HG02840 (cell line): ENCODE data around the gene PATJ.
"Not testable (repeated sequence)": the region's sequence is repeated elsewhere in the genome, so short reads cannot be mapped to it uniquely, and the experiment has no call there.

Source experiments
- ATAC-seq: cut with Tn5 transposase; IDR thresholded peaks from one replicate; pipeline ENCODE4 v1.9.1; 2021; ENCODE audit warnings: mild to moderate bottlenecking, moderate library complexity, moderate number of reproducible peaks; ENCODE audit not compliant: unreplicated experiment, low FRiP score

The PATJ gene

GRCh38 chr1:61879887-61880474, 137.7 kb downstream of the PATJ start:
- not testable (repeated sequence) for ATAC-seq

GRCh38 chr1:61887076-61887867, 145.0 kb downstream of the PATJ start:
- no peak for ATAC-seq

- ATAC-seq: no peak
Observed at GRCh38 chr1:61887931-61888564, 145.8 kb downstream of the PATJ start.

GRCh38 chr1:61888808-61889207, 146.5 kb downstream of the PATJ start:
- no peak for ATAC-seq

GRCh38 chr1:61890435-61890834, 148.2 kb downstream of the PATJ start:
- not testable (repeated sequence) for ATAC-seq

- ATAC-seq: no peak
Observed at GRCh38 chr1:61892977-61893376, 150.7 kb downstream of the PATJ start.

GRCh38 chr1:61894296-61894695, 152.0 kb downstream of the PATJ start:
- not testable (repeated sequence) for ATAC-seq

GRCh38 chr1:61895175-61895574, 152.9 kb downstream of the PATJ start:
- no peak for ATAC-seq

GRCh38 chr1:61898658-61899057, 156.4 kb downstream of the PATJ start:
- ATAC-seq: no peak

- ATAC-seq: no peak
Observed at GRCh38 chr1:61904354-61904753, 162.1 kb downstream of the PATJ start.

- ATAC-seq: no peak
Observed at GRCh38 chr1:61907102-61907501, 164.8 kb downstream of the PATJ start.

GRCh38 chr1:61910035-61910434, 167.8 kb downstream of the PATJ start:
- ATAC-seq: no peak

- ATAC-seq: no peak
Observed at GRCh38 chr1:61914823-61915482, 172.7 kb downstream of the PATJ start.

GRCh38 chr1:61921435-61921834, 179.2 kb downstream of the PATJ start:
- ATAC-seq: no peak

GRCh38 chr1:61922950-61923480, 180.7 kb downstream of the PATJ start:
- ATAC-seq: no peak

GRCh38 chr1:61925591-61926298, 183.5 kb downstream of the PATJ start:
- no peak for ATAC-seq

GRCh38 chr1:61926597-61926996, 184.3 kb downstream of the PATJ start:
- no peak for ATAC-seq

- no peak for ATAC-seq
Observed at GRCh38 chr1:61930116-61930645, 187.9 kb downstream of the PATJ start.

GRCh38 chr1:61931587-61932279, 189.5 kb downstream of the PATJ start:
- no peak for ATAC-seq
